PC-3 (cell line): Measurements from ENCODE around the gene TRMT2A.

ENCODE experiments used
- CTCF ChIP-seq: fragments of 300-600 bp; sonication (generic); conservative IDR thresholded peaks from 2 replicates; pipeline ENCODE4 v1.5.1; 2017; ENCODE audit warnings: antibody characterized with exemption, low read depth, mild to moderate bottlenecking, low read length
- EZH2 ChIP-seq: fragments of 300-600 bp; sonication (generic); IDR thresholded peaks from one replicate; pipeline ENCODE4 v1.6.1; 2017; ENCODE audit warnings: antibody characterized with exemption, mild to moderate bottlenecking, low read length; ENCODE audit not compliant: unreplicated experiment
- EZH2phosphoT487 ChIP-seq: fragments of 300-600 bp; sonication (generic); IDR thresholded peaks from 2 replicates; pipeline ENCODE4 v1.6.1; 2018; ENCODE audit warnings: mild to moderate bottlenecking, antibody characterized with exemption, low read length, borderline replicate concordance

GRCh38 chr22:20130319-20130718 is 13.3 kb upstream of the TRMT2A start:
- TF ChIP-seq CTCF, result no peak; the same call in 1 of the 2 replicates
- TF ChIP-seq EZH2phosphoT487, result no peak
- TF ChIP-seq EZH2, result no peak
